C4-2B (cell line): ENCODE data around the gene PHOX2A.

Source experiments
- CTCF ChIP-seq: fragments of 450-650 bp; conservative IDR thresholded peaks from 2 replicates; pipeline ENCODE4 v1.5.1; 2017; ENCODE audit warnings: mild to moderate bottlenecking
- ZFX ChIP-seq: fragments of 450-650 bp; IDR thresholded peaks from 2 replicates; pipeline ENCODE4 v1.6.1; 2017

DNA sequence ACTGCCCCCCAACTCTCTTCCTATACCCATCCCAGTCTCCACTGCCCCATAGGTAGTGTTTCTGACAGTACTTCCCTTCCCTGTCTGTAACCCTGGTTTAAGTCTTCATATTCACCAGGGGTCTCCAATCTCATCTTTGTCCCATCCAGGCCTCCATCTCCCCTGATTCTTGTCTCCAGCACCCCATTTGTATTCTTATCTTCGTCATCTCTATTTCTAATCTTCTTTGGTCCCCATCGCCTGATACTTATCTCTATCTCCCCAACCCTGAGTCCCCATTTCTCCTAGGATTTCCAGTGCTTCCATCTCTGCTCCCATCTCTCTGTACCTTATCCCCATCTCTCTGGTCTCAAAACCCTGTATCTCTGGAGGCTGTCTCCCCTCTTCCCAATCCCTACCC is 1.8 kb downstream of the PHOX2A start:
- TF ChIP-seq CTCF = no peak
- TF ChIP-seq ZFX = no peak
